Measurements from ENCODE around the gene SIM2.
"Not testable (repeated sequence)": the region's sequence is repeated elsewhere in the genome, so short reads cannot be mapped to it uniquely, and the experiment has no call there.

Gene SIM2

GRCh38 chr21:36698981-36699545 lies at the start of gene SIM2:
SIM2 (plus strand) TSS chr21:36699115; CDS start chr21:36699747, 632 bp downstream.
- peak; percentile 18 to 86 for DNase-seq

GRCh38 chr21:36654324-36654723 lies 44.6 kb upstream of the SIM2 start:
- DNase-seq: peak; percentile 99

GRCh38 chr21:36654796-36655325 lies 44.1 kb upstream of the SIM2 start:
- DNase-seq: no peak

GRCh38 chr21:36656138-36656537 lies 42.8 kb upstream of the SIM2 start:
- DNase-seq: no peak

- DNase-seq: not testable (repeated sequence)
Observed at GRCh38 chr21:36657290-36657689, 41.6 kb upstream of the SIM2 start.

- no peak for DNase-seq
Observed at GRCh38 chr21:36657999-36658398, 40.9 kb upstream of the SIM2 start.

- no peak for DNase-seq
Observed at GRCh38 chr21:36658926-36659325, 40.0 kb upstream of the SIM2 start.

GRCh38 chr21:36661511-36662309 lies 37.2 kb upstream of the SIM2 start:
- DNase-seq: peak; percentile 19 to 68

- DNase-seq: no peak
Observed at GRCh38 chr21:36663033-36663855, 35.7 kb upstream of the SIM2 start.

- DNase-seq: no peak
Observed at GRCh38 chr21:36664662-36664990, 34.3 kb upstream of the SIM2 start.

- DNase-seq: no peak
Observed at GRCh38 chr21:36665806-36666205, 33.1 kb upstream of the SIM2 start.

GRCh38 chr21:36668713-36669112 lies 30.2 kb upstream of the SIM2 start:
- DNase-seq: no peak

- no peak for DNase-seq
Observed at GRCh38 chr21:36671836-36672235, 27.1 kb upstream of the SIM2 start.

GRCh38 chr21:36672296-36672695 lies 26.6 kb upstream of the SIM2 start:
- not testable (repeated sequence) for DNase-seq

GRCh38 chr21:36672737-36673136 lies 26.2 kb upstream of the SIM2 start:
- no peak for DNase-seq

- DNase-seq: no peak
Observed at GRCh38 chr21:36676039-36676950, 22.6 kb upstream of the SIM2 start.

GRCh38 chr21:36677443-36677842 lies 21.5 kb upstream of the SIM2 start:
- no peak for DNase-seq

GRCh38 chr21:36678538-36678937 lies 20.4 kb upstream of the SIM2 start:
- no peak for DNase-seq

GRCh38 chr21:36681117-36681631 lies 17.7 kb upstream of the SIM2 start:
- no peak for DNase-seq

GRCh38 chr21:36684957-36685714 lies 13.8 kb upstream of the SIM2 start:
- DNase-seq: no peak

- DNase-seq: no peak
Observed at GRCh38 chr21:36686955-36687354, 12.0 kb upstream of the SIM2 start.

Data from NCI-H526 (cell line).